ENCODE measurements around the gene CCIN.

- TF ChIP-seq POLR2A (IDR thresholded peaks at IDR 0.05; ENCODE audit: low read length) (no peak), CTCF (IDR thresholded peaks at IDR 0.05) (no peak), HMGXB4 (CRISPR knock-in tag; IDR thresholded peaks at IDR 0.05; ENCODE audit: borderline replicate concordance) (no peak), FOSL2 (IDR thresholded peaks at IDR 0.05) (no peak), FOSL2 (CRISPR knock-in tag; IDR thresholded peaks at IDR 0.05) (no peak), POLR2AphosphoS2 (conservative IDR thresholded peaks at IDR 0.05; ENCODE audit: low read length) (no peak), EP300 (IDR thresholded peaks at IDR 0.05) (no peak)
Observed at GRCh38 chr9:36162211-36162738, 6.9 kb upstream of the CCIN start.
